Measurements from ENCODE around the gene PSTPIP1. TPM values are rescaled to one million over a fixed set of nuclear protein-coding genes. Genes with fewer than 3 reads are reported as not detected.
A peak's percentile ranks its signal among the peaks of the same experiment; 100 is the strongest.

Gene PSTPIP1
- total RNA-seq, 4 donors from 2014 or later: 7.7 to 11.8 (median 8.1) TPM

DNA sequence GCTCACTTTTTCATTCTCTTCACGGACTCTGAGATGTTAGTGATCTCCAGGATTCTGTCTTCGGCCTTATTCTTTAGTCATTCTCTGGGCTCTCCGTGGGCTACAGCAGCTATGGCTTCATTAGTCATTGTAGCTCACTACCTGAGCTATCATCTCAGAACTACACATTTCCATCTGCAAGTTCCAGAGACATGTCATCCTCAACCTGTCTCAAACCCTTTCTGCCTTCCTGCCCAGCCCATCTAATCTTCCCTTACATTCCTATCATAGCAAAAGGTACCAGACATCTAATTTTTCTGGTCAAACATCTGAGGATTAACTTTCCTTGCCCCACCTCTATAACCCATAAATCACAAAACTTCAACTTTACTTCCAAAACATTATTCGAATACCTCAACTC, 62.8 kb downstream of the PSTPIP1 start:
- no peak overlapping the region for H3K4me3 ChIP-seq
- H3K27ac ChIP-seq (replicated peaks in 1 of 4): no peak overlapping the region
- H3K9me3 ChIP-seq: no peaks in the 10 kb centered on the region
- intact Hi-C loops (cut with DNase I): no loop called here
- peaks cover 24 to 72% (median 51%) of the 10 kb centered on the region in 4 donors for H3K4me1 ChIP-seq
- WGBS: 84% methylated on average over 4 of the region's 4 CpGs
- H3K27me3 ChIP-seq: no peaks in the 10 kb centered on the region
- no peak for TF ChIP-seq POLR2A (IDR thresholded peaks at IDR 0.05; ENCODE audit: low read depth)
- TF ChIP-seq, protein P1, sequence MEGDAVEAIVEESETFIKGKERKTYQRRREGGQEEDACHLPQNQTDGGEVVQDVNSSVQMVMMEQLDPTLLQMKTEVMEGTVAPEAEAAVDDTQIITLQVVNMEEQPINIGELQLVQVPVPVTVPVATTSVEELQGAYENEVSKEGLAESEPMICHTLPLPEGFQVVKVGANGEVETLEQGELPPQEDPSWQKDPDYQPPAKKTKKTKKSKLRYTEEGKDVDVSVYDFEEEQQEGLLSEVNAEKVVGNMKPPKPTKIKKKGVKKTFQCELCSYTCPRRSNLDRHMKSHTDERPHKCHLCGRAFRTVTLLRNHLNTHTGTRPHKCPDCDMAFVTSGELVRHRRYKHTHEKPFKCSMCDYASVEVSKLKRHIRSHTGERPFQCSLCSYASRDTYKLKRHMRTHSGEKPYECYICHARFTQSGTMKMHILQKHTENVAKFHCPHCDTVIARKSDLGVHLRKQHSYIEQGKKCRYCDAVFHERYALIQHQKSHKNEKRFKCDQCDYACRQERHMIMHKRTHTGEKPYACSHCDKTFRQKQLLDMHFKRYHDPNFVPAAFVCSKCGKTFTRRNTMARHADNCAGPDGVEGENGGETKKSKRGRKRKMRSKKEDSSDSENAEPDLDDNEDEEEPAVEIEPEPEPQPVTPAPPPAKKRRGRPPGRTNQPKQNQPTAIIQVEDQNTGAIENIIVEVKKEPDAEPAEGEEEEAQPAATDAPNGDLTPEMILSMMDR (IDR thresholded peaks at IDR 0.05): no peak
- no peak for TF ChIP-seq EP300 (IDR thresholded peaks at IDR 0.05)
- TF ChIP-seq POLR2AphosphoS5 (IDR thresholded peaks at IDR 0.05): no peak
- no peak for DNase-seq (ENCODE audit: extremely low spot score)
- H3K36me3 ChIP-seq: peaks cover 0 to 10% (median 2%) of the 10 kb centered on the region in 4 donors

DNA sequence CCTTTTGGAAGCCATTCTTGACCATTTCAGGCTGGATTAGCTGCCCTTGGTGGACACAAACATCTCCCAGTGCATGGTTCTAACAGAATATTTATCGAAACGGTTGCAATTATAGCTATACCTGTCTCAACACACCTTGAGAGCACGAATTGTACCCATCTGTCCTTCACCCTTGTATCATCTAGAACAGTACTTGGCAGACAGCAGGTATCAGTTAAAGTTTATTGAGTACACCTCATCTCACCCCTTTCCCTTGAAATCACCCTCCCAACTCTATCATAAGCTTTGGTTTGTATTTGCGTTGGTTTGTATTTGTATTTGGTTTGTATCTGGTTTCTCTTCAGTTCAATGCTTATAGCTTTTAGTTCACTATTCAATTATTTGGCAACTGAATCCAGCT, 63.5 kb downstream of the PSTPIP1 start:
- no peak overlapping the region for H3K4me3 ChIP-seq
- 99% methylated on average over 4 of the region's 4 CpGs for WGBS
- no peak for TF ChIP-seq POLR2A (IDR thresholded peaks at IDR 0.05; ENCODE audit: low read depth)
- no peak for TF ChIP-seq POLR2AphosphoS5 (IDR thresholded peaks at IDR 0.05)
- TF ChIP-seq, protein P1 (IDR thresholded peaks at IDR 0.05): no peak
- TF ChIP-seq EP300 (IDR thresholded peaks at IDR 0.05): no peak
- peaks cover 0 to 7% (median 0%) of the 10 kb centered on the region in 4 donors for H3K36me3 ChIP-seq
- H3K27me3 ChIP-seq: no peaks in the 10 kb centered on the region
- no peak for DNase-seq (ENCODE audit: extremely low spot score)
- H3K27ac ChIP-seq (replicated peaks in 1 of 4): no peak overlapping the region
- H3K4me1 ChIP-seq: peaks cover 24 to 72% (median 53%) of the 10 kb centered on the region in 4 donors
- no peaks in the 10 kb centered on the region for H3K9me3 ChIP-seq
- intact Hi-C loops (cut with DNase I): no loop called here

DNA sequence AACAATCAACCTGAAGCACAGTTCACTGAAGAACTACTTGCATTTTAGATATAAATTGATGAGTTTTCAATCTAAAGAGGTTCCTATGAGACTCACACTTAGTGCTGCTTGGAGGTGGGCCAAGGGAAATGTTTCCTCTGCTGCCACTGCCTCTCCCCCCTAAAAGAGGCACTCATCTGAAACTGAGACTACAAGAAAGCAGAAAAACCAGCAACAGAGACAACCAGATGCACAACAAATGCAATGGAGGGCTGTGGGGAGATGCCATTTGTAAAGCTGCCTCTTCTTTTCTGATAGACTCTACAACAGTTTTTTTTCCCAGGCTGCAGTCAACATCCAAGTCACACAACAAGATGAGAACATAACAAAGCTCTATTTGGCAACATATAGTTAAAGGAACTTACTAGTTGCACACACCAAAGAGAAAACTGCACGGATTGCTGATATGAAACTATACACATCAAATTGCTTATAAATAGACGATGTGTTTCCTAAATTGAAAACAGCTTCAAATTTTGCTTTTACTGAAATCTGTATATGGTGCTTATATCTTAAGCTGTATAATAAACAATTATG, 64.9 kb downstream of the PSTPIP1 start:
- Histone ChIP-seq H3K4me3 (no peak overlapping the region), H3K27me3 (no peaks in the 10 kb centered on the region), H3K4me1 (peaks cover 24 to 75% (median 64%) of the 10 kb centered on the region in 4 donors), H3K27ac (replicated peaks in 1 of 4) (no peak overlapping the region), H3K36me3 (peaks cover 0 to 3% (median 0%) of the 10 kb centered on the region in 4 donors), H3K9me3 (no peaks in the 10 kb centered on the region)
- TF ChIP-seq EP300 (IDR thresholded peaks at IDR 0.05): no peak
- TF ChIP-seq POLR2A (IDR thresholded peaks at IDR 0.05; ENCODE audit: low read depth): no peak
- TF ChIP-seq, protein P1 (IDR thresholded peaks at IDR 0.05): no peak
- TF ChIP-seq POLR2AphosphoS5 (IDR thresholded peaks at IDR 0.05): no peak
- intact Hi-C loops (cut with DNase I): no loop called here
- DNase-seq (ENCODE audit: extremely low spot score): no peak
- WGBS: 18% methylated on average over 2 of the region's 2 CpGs

DNA sequence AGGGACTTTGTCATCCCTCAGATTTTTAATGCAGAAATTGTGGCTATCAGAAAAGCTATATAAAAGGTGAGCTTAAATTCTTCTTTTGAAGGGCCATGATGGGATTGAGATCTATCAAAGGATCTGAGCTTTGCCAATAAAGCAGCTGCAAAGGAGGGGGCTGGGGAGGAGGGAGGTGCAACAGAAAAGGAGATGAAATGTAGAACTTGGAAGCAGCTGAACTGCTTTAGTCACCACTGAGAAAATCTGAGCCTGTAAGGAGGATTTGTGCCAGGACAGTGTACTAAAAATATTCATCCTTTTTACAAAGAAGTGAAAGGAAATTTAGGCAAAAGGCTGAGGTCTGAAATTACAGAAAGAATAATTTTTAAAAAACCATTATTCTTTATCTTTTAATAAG, 65.6 kb downstream of the PSTPIP1 start:
- peaks cover 24 to 74% (median 61%) of the 10 kb centered on the region in 4 donors for H3K4me1 ChIP-seq
- no peaks in the 10 kb centered on the region for H3K9me3 ChIP-seq
- no peak for TF ChIP-seq POLR2A (IDR thresholded peaks at IDR 0.05; ENCODE audit: low read depth)
- TF ChIP-seq POLR2AphosphoS5 (IDR thresholded peaks at IDR 0.05): no peak
- no peak for TF ChIP-seq EP300 (IDR thresholded peaks at IDR 0.05)
- TF ChIP-seq, protein P1 (IDR thresholded peaks at IDR 0.05): no peak
- DNase-seq (ENCODE audit: extremely low spot score): no peak
- peak overlapping the region in 3 of 4 donors; percentile 33 to 49 (median 40) for H3K27ac ChIP-seq (replicated peaks in 1 of 4)
- H3K27me3 ChIP-seq: no peaks in the 10 kb centered on the region
- H3K4me3 ChIP-seq: no peak overlapping the region
- intact Hi-C loops (cut with DNase I): no loop called here
- H3K36me3 ChIP-seq: no peaks in the 10 kb centered on the region

DNA sequence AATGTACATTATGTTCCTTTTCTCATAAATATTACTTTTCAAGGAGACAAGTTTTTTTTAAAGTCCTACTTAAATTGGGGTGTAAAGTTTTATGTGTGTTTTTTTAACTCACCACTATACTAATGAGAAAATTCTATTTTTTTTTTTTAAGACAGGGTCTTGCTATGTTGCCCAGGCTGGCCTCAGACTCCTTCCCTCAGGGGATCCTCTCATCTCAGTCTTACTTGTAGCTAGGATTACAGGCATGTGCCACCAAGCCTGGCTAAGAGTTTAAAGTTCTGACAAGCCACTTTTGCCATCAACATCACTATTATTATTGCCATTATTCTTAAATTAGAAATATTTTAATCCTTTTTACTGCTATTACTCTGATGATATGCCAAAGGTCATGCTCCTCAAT, 68.3 kb downstream of the PSTPIP1 start:
- DNase-seq (ENCODE audit: extremely low spot score): no peak
- Histone ChIP-seq H3K27ac (replicated peaks in 1 of 4) (no peak overlapping the region), H3K4me1 (peaks cover 35 to 73% (median 65%) of the 10 kb centered on the region in 4 donors), H3K4me3 (no peak overlapping the region), H3K9me3 (no peaks in the 10 kb centered on the region), H3K36me3 (no peaks in the 10 kb centered on the region), H3K27me3 (no peaks in the 10 kb centered on the region)
- TF ChIP-seq, protein P1 (IDR thresholded peaks at IDR 0.05): no peak
- no peak for TF ChIP-seq EP300 (IDR thresholded peaks at IDR 0.05)
- no peak for TF ChIP-seq POLR2A (IDR thresholded peaks at IDR 0.05; ENCODE audit: low read depth)
- no peak for TF ChIP-seq POLR2AphosphoS5 (IDR thresholded peaks at IDR 0.05)
- intact Hi-C loops (cut with DNase I): no loop called here
